NCI-H1436 treated with DMSO at 0.1 percent for 48 hours (cell line): Measurements from ENCODE around the gene SLC7A9.
"Not testable (repeated sequence)": the region's sequence is repeated elsewhere in the genome, so short reads cannot be mapped to it uniquely, and the experiment has no call there.

Source experiments
- DNase-seq: peaks from one replicate; lab custom pipeline; 2025; lab: John Stamatoyannopoulos, UW

Gene SLC7A9

GRCh38 chr19:32885255-32885654 is 15.7 kb upstream of the SLC7A9 start:
- not testable (repeated sequence) for DNase-seq

- DNase-seq = no peak
Observed at GRCh38 chr19:32881766-32882165, 12.2 kb upstream of the SLC7A9 start.

- DNase-seq = no peak
Observed at GRCh38 chr19:32880622-32881021, 11.1 kb upstream of the SLC7A9 start.

- DNase-seq = no peak
Observed at GRCh38 chr19:32879741-32880140, 10.2 kb upstream of the SLC7A9 start.

- no peak for DNase-seq
Observed at GRCh38 chr19:32878988-32879387, 9.4 kb upstream of the SLC7A9 start.

GRCh38 chr19:32877977-32878745 is 8.6 kb upstream of the SLC7A9 start:
- no peak for DNase-seq

- no peak for DNase-seq
Observed at GRCh38 chr19:32877323-32877912, 7.9 kb upstream of the SLC7A9 start.

GRCh38 chr19:32876919-32877285 is 7.3 kb upstream of the SLC7A9 start:
- DNase-seq = no peak

- DNase-seq = no peak
Observed at GRCh38 chr19:32876236-32876918, 6.8 kb upstream of the SLC7A9 start.

- no peak for DNase-seq
Observed at GRCh38 chr19:32875428-32875827, 5.9 kb upstream of the SLC7A9 start.

- DNase-seq = no peak
Observed at GRCh38 chr19:32874605-32875004, 5.0 kb upstream of the SLC7A9 start.

GRCh38 chr19:32873247-32873959 is 3.8 kb upstream of the SLC7A9 start:
- no peak for DNase-seq

GRCh38 chr19:32872391-32872790 is 2.8 kb upstream of the SLC7A9 start:
- DNase-seq = no peak

- DNase-seq = no peak
Observed at GRCh38 chr19:32870981-32871451, 1.4 kb upstream of the SLC7A9 start.

GRCh38 chr19:32869966-32870573 is 503 bp upstream of the SLC7A9 start:
- no peak for DNase-seq

- DNase-seq = no peak
Observed at GRCh38 chr19:32868206-32868950, 1.2 kb downstream of the SLC7A9 start.

- not testable (repeated sequence) for DNase-seq
Observed at GRCh38 chr19:32867436-32867835, 2.1 kb downstream of the SLC7A9 start.

GRCh38 chr19:32866564-32867265 is 2.9 kb downstream of the SLC7A9 start:
- DNase-seq = no peak

- DNase-seq = no peak
Observed at GRCh38 chr19:32866061-32866460, 3.5 kb downstream of the SLC7A9 start.

- DNase-seq = no peak
Observed at GRCh38 chr19:32865326-32865725, 4.2 kb downstream of the SLC7A9 start.
